Stimulated activated CD4-positive, alpha-beta T cell treated with anti-CD3 and anti-CD28 coated beads, Interleukin-2, amount 100 ng/mL, for 48 hours (primary cell): Measurements from ENCODE around the gene CDH23.
A peak's percentile ranks its signal among the peaks of the same experiment; 100 is the strongest.

Experiments
- DNase-seq, 2 donors: peaks; one replicate each; pipeline ENCODE4 v3.0.0-alpha.2; 2020

The CDH23 gene

DNA sequence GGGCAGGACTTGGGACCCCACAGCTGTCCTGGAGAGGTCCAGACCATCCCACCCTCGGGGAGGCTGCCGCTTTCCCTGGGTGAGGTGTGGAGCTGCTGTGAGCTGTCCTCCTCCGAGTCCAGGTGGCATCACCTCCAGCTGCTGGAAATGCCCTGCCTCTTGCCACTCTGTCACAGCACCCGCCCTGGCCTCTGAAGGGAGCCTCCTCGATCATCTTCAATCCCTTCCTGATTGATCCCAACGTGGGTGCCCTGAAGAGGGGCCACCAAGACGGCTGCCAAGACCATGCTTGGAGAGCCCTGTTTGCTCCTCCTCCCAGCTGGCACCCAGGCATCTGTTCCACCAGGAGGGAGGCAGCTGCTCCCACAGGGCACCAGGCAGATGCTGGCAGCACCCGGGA, 318.3 kb downstream of the CDH23 start:
- no peak for DNase-seq

DNA sequence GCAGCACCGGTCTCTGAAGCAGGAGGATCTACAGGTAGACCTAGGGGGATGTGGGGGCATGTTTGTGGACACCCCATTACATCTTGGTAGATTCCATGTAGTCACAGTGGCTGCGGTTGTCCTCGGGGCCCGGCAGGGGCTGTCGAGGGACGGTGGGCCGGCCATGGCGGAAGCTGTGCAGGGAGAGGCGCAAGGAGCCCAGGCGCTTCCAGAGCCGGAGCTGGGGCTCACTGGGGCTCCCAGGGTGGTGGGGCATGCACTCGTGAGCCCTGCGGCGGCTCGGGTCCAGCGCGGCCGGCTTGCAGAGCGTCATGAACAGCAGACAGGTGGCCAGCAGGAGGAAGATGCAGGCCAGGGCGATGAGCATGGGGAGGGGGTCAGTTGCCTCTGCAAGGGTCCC, 319.1 kb downstream of the CDH23 start:
- DNase-seq = no peak

DNA sequence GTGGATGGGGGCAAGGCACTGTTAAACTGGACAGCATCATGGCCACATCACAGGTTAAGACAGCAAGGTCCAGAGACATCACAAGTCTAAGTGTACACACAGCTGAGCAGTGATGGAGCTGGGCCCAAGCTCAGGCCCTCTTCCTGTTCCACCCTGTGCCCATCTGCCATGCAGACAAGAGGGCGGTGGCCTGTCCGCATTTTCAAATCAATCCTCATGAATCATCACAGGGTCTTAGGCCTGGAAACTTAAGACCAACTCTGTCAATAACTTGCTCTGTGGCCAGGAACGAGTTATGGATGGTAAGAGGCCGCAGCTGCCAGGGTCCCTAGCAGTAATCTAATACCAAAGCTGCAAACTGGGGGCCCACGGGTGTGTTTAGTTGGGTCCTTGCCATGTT, 319.7 kb downstream of the CDH23 start:
- DNase-seq = no peak

DNA sequence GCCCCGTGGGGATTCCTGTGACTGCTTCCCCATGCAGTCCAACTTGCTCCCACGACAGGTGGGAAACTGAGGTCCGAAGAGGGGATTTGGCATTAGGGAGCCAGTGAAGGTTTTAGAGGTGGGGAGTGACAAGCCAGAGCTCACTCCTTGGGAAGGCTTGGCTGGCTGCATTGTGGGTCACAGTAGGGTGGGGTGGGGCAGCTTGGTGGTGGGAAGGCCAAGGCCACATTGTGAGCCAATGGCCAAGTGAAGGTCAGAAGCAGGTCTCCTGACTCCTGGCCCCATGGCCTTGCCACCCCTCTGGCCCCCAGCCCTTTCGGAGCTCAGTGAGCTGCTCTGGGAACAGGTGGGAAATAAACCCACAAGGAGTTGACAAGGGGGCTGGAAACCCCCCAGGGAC, 320.3 kb downstream of the CDH23 start:
- no peak for DNase-seq

DNA sequence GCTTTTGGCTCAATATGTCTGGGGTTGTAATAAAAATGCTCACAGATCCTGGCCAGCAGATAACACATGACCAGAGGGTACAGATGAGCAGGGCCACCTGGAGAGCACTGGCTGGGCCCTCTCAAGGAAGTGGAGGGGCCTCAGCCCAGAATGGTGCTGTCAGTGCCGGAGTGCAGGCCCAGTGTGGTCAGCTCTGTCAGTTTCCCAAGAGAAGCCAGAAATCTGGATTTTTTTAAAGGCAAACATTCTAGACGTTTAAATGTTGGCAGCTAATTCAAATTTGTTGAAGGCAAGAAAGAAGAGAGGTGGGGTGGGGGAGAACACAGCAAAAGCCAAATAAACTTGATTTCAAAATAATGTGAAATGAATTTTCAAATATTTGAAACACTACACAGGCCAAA, 320.8 kb downstream of the CDH23 start:
- no peak for DNase-seq

DNA sequence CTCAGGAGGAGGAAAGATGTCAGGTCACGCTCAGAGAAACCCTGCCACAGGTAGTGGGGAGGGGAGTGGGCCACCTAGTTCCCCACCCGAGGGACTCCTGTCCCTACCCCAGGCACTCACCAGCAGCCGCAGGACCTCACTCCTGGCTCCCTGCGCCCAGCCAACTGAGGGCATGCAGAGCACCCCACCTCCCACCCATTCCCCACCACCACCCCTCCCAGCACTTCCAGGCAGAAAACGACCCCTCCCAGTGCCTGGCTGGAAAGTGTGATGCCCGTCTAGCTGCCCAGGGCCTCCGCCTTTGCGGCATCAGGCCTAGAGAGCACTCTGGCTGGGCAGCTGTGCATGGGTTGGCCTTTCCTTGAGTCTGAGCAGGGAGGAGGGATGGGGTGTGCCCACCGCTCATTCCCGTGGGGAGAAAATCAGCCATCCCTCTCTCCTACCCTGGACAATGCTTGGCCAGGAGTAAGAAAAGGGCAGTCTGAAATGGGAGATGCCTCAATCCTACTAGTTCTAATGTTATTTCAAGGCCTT, 321.5 kb downstream of the CDH23 start:
- no peak for DNase-seq

DNA sequence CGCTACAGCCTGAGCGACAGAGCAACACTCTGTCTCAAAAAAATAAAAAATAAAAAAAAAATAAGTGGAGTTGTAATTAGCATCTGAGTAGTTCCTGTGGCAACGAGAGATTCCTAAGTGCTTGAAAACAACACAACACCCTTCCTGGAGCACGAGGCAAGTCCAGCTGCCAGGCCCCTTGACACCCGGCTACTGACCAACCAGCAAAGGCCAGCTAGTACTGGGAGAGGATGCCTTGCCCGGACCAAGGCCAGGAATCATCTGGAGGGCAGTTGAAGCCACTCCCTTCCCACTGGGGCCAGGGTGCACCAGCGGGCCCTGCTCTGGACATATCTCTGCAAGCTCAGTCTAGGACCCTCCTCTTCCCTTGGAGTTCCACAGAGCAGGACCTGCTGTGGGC, 322.3 kb downstream of the CDH23 start:
- DNase-seq = no peak

DNA sequence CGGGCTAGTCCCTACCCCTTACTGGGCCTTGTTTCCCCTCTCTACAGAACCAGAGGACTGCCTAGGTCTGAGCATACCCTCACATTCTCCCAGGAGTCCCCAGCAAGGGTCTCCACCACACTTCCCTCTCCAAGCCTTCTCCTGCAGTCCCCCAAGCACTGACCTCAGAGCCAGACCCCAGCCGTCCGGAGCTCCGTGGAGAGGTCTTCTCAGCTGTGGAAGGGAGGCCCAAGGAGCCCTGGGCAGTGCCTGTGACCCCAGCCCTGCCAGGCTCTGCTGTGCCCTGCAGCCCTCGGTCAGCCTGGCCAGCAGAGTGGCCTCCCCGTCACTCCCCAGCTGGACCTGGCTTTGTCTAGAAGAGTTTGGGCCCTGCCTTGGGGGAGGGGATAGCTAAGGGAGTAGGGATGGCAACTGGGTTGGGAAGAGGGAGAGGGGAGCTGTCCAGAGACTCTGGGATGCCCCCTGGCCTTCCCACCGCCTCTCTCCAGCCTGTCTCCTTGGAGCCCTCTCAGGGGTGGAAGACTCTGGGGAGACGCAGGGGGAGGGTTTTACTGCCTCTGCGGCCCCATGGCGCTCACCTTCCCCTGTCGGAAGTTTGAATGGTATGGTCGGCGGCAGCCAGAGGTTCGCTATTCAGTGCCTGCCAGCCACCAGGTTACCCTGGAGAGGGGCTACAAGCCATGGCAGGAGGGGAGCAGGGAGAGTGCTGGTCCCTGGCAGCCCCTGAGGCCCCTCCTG, 322.9 kb downstream of the CDH23 start, which contains the start of gene C10orf105:
TSS of gene C10orf105 (minus strand) at position 315 of the 738 bp plus-strand sequence. CDS start 3,441 bp downstream, outside the sequence.
- no peak for DNase-seq

DNA sequence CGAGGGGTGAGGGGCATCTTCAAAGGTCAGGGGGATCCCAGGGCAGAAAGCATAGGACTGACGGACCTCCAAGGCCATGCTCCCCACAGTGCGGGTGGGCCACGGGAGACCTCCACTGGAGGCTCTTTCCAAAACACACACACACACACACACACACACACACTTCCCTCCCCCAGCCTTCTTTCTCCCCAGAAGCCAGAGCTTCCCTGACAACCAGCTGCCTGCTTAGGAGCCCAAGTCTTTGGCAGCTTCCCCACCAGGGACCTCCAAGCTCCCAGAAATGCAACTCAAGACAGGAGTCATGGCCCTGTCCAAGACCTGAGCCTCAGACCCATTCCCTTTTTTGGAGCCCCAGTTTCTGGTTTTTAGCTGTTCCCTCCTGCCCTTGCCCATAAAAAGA, 323.6 kb downstream of the CDH23 start:
- DNase-seq = no peak

DNA sequence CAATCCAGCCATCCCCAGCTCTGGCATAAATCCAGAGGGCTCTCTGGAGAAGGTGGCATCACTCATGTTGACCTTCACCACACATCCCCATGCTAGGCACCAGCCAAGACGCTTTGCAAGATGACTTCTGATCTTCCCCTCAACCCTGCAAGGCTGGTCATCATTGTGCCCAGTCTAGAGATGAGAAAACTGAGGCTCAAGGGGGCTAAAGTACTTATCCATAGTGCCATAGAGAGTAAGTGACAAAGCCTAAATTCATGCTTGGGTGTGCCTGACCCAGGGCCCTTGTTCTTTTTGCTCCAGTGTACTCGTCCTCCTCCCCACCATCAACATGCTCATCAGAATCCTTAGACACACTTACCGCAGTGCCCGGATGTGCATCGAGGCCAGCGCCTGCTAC, 324.6 kb downstream of the CDH23 start:
- no peak for DNase-seq

DNA sequence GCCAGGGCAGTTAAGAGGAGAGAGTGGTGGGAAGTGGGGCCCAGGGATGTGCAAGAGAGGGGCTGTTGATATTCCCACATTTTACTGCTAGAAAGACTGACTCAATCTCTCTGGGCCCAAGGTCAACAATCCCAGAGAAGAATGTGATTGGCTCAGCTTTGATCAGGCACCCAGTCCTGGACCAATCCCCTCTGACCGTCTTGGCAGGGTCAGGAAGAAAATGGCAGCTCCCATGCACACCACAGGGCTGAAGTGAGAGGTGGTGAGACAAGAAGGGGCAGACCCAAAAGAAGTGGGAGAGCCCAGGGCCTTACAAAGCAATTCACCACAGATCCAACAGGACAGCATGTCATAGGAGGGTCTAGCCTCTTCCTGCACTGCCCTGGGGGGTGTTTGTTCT, 326.1 kb downstream of the CDH23 start:
- DNase-seq = no peak

DNA sequence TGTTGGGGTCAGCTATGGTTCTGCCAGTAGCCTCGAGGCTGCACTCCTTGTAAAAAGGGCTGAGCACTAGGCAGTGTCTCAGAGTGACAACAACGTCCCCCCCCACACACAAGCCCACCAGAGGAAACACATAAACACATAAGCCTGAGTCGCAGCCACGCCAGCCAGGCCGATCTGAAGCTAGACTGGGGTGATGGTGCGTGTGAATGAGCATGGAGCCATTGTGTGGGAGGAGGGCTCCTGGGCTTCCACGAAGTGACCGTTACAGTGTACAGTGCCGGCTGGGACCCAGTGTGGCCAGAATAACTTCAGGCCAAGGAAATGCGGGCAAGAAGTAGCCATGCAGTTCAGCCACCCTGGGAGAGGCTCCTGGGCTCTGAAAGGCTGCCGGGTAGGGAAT, 326.6 kb downstream of the CDH23 start:
- DNase-seq = no peak

DNA sequence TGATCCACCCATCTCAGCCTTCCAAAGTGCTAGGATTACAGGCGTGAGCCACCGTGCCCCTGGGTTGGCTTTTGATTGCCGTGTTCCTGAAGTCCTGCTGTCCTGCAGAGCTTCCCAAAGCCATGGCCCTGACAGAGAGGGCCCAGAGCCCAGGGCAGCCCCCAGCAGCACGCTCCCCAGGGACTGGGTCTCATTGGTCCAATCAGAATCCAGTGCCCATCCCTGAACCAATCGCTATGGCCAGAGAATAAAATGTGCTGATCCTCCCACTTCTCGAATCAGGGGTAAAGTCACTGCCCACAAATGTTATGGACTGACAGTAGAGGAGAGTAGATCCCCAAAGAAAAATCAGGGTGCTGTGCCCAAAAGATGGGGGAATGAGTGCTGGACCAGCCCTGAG, 327.8 kb downstream of the CDH23 start:
- DNase-seq = no peak

DNA sequence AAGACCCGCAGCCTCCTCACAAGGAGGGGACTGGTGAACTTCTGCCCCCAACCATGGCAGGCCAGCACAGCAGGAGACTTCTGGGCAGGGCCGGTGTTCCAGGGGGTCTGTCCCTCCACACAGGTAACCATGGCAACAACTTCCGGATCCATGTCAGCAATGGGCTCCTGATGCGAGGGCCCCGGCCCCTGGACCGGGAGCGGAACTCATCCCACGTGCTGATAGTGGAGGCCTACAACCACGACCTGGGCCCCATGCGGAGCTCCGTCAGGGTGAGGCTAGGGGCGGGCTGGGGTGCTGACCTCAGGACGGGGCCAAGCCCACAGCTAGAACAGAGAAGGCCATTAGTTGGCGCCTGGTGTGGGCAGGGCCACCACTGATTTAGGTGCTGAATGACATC, 328.5 kb downstream of the CDH23 start:
- no peak for DNase-seq

DNA sequence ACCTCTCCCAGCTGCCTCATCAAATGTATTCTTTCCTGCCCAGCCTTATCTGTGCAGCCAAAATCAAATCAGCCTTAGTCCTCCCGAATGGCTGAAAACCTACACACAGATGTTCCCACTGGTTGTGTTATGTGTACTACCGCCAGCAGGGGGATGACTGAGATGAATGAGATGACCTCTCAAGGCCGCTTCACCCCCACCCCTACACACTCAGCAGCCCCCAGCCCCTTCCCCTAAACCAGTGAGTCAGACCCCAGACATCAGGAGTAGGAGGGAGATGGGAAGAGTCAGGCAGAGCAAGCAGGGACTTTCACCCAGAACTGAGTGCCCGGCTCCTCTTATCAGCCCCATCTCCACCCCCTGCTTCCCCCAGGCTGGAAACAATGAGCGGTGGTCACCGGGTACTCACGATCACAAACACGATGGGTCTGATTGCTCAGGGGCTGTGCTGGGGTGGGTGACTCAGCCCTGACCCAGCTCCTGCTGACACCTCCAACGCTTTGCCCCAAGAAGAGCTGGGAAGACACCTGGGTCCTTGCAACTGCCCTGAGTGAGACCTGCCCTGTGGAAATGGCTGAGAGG, 329.4 kb downstream of the CDH23 start:
- peak; percentile 65 to 76 for DNase-seq

DNA sequence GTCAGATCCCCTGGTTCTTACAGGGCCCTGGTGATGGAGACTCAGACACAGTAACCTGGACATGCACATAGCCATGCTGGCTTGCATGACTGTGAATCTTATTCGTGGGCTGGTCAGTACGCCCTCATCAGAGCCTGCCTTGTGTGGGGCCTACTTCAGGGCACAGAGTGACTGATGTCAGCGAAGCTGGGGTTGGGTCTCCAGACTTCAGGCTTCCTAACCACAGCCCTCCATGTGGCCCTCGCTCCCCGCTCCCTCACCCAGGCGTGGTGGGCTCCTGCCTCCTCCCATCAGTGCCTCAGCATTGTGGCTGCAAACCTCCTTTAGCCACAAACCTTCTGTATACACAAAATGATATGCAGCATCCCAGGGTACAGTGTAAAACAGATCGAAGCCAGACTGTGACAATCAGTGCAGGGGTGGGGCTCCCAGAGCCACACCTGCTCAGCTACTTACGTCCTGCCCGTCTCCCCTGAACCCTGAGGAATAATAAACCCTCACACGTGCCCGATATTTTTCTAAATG, 329.9 kb downstream of the CDH23 start:
- DNase-seq = no peak

DNA sequence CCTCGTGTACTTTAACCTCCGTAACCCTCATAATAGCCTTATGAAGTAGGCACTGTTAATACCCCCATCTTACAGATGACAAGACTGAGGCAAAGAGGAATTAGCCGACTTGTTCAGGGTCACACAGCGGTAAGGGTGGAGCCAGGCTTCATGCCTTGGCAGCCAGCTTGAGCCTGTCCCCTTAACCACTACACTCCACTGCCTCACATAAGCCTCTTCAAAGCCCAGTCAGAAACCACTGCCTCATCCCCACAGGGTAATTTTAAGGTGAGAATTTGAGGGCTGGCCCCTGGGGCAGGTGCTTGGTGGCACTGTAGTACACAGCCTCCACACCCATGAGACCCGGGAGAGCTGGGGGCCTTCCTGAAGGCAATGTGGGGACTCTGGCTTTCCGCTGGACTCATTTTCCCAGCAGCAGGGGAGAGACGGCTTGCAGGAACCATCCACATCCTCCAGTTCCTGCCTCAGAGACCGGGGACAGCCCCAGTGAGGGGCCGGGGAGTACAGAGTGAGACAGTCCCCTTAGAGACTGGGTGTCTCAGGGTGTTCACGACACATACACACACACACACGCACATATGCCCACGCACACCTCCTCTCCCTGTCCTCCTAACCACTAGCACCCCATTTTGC, 330.5 kb downstream of the CDH23 start:
- no peak for DNase-seq

DNA sequence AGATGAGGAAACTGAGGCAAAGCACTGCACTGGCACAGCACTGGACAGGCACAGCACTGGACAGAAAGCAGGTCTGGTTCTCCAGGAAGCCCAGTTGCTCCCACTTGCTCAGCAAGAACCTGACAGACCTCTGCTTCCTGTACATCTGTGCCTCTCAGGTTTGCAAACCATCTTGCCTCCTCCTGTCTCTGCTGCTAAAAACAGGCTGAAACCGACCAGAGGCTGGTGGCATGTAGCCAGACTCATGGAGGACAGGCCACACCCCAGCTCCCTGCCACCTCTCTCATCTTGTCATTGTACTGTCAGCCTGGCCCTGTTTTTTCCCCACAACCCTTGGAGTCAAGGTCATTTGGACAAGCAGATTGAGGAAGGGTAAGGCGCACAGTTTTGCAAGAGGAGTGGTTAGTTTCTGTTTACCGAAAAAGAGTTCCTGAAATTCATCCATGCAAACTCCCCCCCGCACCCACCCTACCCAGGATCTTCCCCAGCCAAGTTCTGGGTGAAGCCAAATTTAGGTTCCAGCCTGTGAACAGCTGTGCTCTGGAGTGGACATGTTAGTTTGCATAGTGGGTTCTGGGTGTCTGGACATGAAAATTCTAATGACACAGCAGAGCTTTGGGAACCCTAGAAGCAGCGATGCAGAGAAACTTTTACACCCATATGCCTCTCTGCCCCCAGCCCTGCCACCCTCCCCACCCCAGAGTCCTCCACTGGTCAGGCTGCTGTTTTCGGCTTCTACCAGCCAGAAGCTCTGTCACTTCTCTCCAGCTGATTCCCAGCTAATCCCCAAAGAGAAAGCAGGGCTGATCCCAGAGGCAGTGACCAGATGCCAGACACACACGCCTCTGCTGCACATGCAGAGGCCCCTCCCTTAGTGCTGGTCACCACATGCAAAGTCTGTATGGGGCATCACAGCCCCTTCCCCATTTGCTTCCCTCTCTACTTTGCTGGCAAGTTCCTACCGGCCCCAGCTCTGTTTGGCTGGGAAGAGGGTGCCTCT, 331.3 kb downstream of the CDH23 start:
- no peak for DNase-seq

DNA sequence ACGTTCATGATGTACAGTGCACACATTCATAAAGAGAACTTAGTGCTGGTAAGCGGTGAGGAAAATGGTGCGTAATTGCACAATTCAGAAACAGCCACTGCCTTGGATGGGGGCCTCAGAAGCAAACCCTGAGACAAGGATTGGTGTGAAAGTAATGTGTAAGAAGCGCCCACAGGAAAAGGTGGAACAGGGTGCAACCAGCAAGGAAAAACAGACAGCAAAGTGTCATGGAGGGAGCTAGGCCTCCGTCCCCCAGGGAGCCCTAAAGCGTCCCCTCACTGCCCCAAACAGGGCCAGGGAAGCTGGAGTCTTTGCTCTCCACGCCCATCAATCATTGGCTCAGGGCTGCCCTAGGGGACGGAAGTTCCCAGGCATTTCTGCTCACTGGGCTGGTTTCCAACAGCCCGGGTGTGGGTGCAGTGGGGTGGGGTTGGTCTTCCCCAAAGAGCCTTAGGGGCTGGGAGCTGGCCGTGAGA, 332.5 kb downstream of the CDH23 start:
- DNase-seq = no peak

DNA sequence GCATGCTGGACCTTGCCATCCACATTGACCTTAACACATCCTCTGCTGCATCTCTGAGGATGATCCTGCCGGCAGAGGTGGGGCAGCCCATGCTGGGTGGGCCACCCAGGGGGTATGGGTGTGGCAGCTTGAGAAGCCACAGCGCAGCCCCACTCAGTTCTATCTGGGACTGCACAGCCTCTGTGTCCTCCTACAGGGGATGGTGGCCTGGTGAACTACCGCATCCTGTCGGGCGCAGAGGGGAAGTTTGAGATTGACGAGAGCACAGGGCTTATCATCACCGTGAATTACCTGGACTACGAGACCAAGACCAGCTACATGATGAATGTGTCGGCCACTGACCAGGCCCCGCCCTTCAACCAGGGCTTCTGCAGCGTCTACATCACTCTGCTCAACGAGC, 335.1 kb downstream of the CDH23 start:
- no peak for DNase-seq

DNA sequence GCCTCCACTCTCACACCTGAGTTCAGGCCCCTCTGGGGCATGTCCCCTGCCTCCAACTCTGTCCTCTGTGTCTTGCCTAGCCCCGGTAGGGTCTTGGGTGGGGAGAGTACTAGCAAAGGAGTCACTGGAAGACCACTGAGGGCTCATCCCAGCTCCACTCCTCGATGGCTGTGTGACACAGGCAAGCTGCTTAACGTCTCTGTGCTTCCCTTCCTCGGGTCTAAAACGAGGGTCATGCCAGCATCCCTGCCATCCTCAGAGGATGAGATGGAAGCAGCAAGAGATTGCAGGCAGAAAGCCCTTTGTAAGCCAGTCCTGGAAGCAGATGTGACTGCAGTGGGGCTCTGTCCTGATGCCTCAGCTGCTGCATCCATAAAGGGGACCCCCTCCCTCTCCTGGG, 338.1 kb downstream of the CDH23 start:
- no peak for DNase-seq
